Glomerular visceral epithelial cell (primary cell): ENCODE results near the gene MAP4K4.

Source experiments
- DNase-seq: peaks from one replicate; pipeline ENCODE4 v3.0.0-alpha.2; 2016; ENCODE audit errors: extremely low spot score

Gene MAP4K4

GRCh38 chr2:101841679-101842327, 144.3 kb downstream of the MAP4K4 start:
- DNase-seq = no peak

- DNase-seq = no peak
These were observed 145.0 kb downstream of the MAP4K4 start for GRCh38 chr2:101842471-101842870.

GRCh38 chr2:101843048-101843447, 145.5 kb downstream of the MAP4K4 start:
- DNase-seq = no peak

GRCh38 chr2:101843471-101843870, 146.0 kb downstream of the MAP4K4 start:
- DNase-seq = no peak

GRCh38 chr2:101844055-101844635, 146.6 kb downstream of the MAP4K4 start:
- no peak for DNase-seq

GRCh38 chr2:101846973-101847372, 149.5 kb downstream of the MAP4K4 start:
- DNase-seq = no peak

GRCh38 chr2:101847661-101848339, 150.3 kb downstream of the MAP4K4 start:
- no peak for DNase-seq

- DNase-seq = no peak
These were observed 151.4 kb downstream of the MAP4K4 start for GRCh38 chr2:101848769-101849410.

GRCh38 chr2:101850450-101850849, 152.9 kb downstream of the MAP4K4 start:
- no peak for DNase-seq

- no peak for DNase-seq
These were observed 153.5 kb downstream of the MAP4K4 start for GRCh38 chr2:101850991-101851390.

GRCh38 chr2:101852824-101853223, 155.3 kb downstream of the MAP4K4 start:
- DNase-seq = no peak

- DNase-seq = no peak
These were observed 157.4 kb downstream of the MAP4K4 start for GRCh38 chr2:101854877-101855276.

GRCh38 chr2:101855776-101856175, 158.3 kb downstream of the MAP4K4 start:
- DNase-seq = no peak

GRCh38 chr2:101858246-101858645, 160.7 kb downstream of the MAP4K4 start:
- no peak for DNase-seq

- no peak for DNase-seq
These were observed 161.4 kb downstream of the MAP4K4 start for GRCh38 chr2:101858910-101859309.

GRCh38 chr2:101859604-101860003, 162.1 kb downstream of the MAP4K4 start:
- no peak for DNase-seq

GRCh38 chr2:101860157-101860556, 162.7 kb downstream of the MAP4K4 start:
- no peak for DNase-seq

GRCh38 chr2:101860782-101861181, 163.3 kb downstream of the MAP4K4 start:
- DNase-seq = no peak

GRCh38 chr2:101861382-101861781, 163.9 kb downstream of the MAP4K4 start:
- DNase-seq = no peak

GRCh38 chr2:101863534-101863933, 166.0 kb downstream of the MAP4K4 start:
- no peak for DNase-seq

GRCh38 chr2:101864426-101864825, 166.9 kb downstream of the MAP4K4 start:
- DNase-seq = no peak

- DNase-seq = no peak
These were observed 171.0 kb downstream of the MAP4K4 start for GRCh38 chr2:101868525-101868924.

GRCh38 chr2:101869527-101869926, 172.0 kb downstream of the MAP4K4 start:
- no peak for DNase-seq
